Mucosa of descending colon (tissue), 3 donors: Measurements from ENCODE around the gene PPP1R37. TPM values are rescaled to one million over a fixed set of nuclear protein-coding genes. Genes with fewer than 3 reads are reported as not detected.

ENCODE experiments used
- ATAC-seq: fragments of 200-7000 bp; cut with Tn5 transposase; one replicate; pipeline ENCODE4 v1.9.1; 2020; ENCODE audit warnings: mild to moderate bottlenecking, moderate library complexity
- DNase-seq, 3 donors: peaks; one replicate each; pipeline ENCODE4 v3.0.0-alpha.2; 2020
- H3K36me3 ChIP-seq: fragments of 200-600 bp; one replicate; pipeline ENCODE4 v1.8.0; 2021; ENCODE audit warnings: low read depth, mild to moderate bottlenecking
- H3K4me1 ChIP-seq: fragments of 200-600 bp; one replicate; pipeline ENCODE4 v1.8.0; 2021; ENCODE audit warnings: low read depth, mild to moderate bottlenecking
- H3K4me3 ChIP-seq: fragments of 200-600 bp; one replicate; pipeline ENCODE4 v1.8.0; 2021; ENCODE audit warnings: mild to moderate bottlenecking
- H3K9me3 ChIP-seq: fragments of 200-600 bp; one replicate; pipeline ENCODE4 v1.8.0; 2021; ENCODE audit warnings: mild to moderate bottlenecking
- intact Hi-C, 2 donors: fragments of 100-400 bp; cut with DNase I in 1 of 2; cut with micrococcal nuclease in 1 of 2; formaldehyde crosslinking; loops; one replicate each; pipeline versions ENCODE4 v1.11.0 to v1.11.1; 2022; cut with DNase I, micrococcal nuclease
- total RNA-seq, 3 donors: library from RNA; stranded (reverse); fragmentation: NEBNext Ultra II Directional in 2 of 3; extraction: Animal tissue kit (Norgen Biotek cat#: 25700) in 2 of 3; gene quantifications; one replicate each; pipeline versions ENCODE4 v1.2.1 to v1.2.4, GENCODE V29; 2021 to 2023
- TF ChIP-seq, protein P1 (sequence below): fragments of 200-600 bp; IDR thresholded peaks from one replicate; pipeline ENCODE4 v1.8.0; 2022; ENCODE audit warnings: antibody characterized with exemption, mild to moderate bottlenecking
- donor health status: DM: no; HTN: no; CAD: no; lungs with moderate emphysema.
- donor health status: DM: no; HTN: no; CAD: no.
- donor health status: DM: no; HTN: yes; CAD: no.

The PPP1R37 gene
- total RNA-seq, 3 donors from 2014 or later: 27.2 to 33.6 (median 31.7) TPM

DNA sequence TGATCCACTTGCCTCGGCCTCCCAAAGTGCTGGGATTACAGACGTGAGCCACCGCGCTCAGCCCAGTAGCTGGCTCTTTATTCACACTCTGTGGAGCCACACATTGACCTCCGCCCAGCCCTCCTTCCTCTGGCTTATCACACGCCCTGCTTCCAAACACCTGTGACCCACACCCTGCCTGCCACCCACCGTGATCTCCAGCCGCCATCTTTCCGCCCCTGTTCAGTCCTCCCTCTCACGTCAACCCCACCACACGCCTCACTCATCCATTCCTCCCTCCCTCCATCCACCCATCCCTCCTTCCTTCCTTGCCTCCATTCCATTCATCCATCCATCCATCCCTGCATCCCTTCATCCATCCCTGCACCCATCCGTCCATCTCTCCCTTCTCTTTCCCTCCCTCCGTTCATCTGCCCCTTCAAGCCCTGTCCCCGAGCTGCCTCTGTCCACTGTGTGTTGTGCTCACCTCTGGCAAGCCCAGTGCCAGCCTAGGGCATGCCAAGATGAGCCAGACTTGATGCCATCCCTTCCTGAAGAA is 34.3 kb upstream of the PPP1R37 start:
- Histone ChIP-seq H3K9me3 (no peaks in the 10 kb centered on the region), H3K4me1 (no peaks in the 10 kb centered on the region), H3K4me3 (no peak overlapping the region), H3K36me3 (peaks cover 22% of the 10 kb centered on the region)
- TF ChIP-seq, protein P1, sequence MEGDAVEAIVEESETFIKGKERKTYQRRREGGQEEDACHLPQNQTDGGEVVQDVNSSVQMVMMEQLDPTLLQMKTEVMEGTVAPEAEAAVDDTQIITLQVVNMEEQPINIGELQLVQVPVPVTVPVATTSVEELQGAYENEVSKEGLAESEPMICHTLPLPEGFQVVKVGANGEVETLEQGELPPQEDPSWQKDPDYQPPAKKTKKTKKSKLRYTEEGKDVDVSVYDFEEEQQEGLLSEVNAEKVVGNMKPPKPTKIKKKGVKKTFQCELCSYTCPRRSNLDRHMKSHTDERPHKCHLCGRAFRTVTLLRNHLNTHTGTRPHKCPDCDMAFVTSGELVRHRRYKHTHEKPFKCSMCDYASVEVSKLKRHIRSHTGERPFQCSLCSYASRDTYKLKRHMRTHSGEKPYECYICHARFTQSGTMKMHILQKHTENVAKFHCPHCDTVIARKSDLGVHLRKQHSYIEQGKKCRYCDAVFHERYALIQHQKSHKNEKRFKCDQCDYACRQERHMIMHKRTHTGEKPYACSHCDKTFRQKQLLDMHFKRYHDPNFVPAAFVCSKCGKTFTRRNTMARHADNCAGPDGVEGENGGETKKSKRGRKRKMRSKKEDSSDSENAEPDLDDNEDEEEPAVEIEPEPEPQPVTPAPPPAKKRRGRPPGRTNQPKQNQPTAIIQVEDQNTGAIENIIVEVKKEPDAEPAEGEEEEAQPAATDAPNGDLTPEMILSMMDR: no peak
- ATAC-seq: no peak
- intact Hi-C loops: no loop called here
- no peak for DNase-seq

GRCh38 chr19:45059258-45059965 is 33.6 kb upstream of the PPP1R37 start:
- no peaks in the 10 kb centered on the region for H3K4me1 ChIP-seq
- H3K4me3 ChIP-seq: no peak overlapping the region
- peak; percentile 93 for ATAC-seq
- H3K9me3 ChIP-seq: no peaks in the 10 kb centered on the region
- intact Hi-C loops: no loop called here
- peaks cover 25% of the 10 kb centered on the region for H3K36me3 ChIP-seq
- TF ChIP-seq, protein P1: peak; percentile 79
- peak in 2 of 3 donors; percentile 84 to 94 for DNase-seq

DNA sequence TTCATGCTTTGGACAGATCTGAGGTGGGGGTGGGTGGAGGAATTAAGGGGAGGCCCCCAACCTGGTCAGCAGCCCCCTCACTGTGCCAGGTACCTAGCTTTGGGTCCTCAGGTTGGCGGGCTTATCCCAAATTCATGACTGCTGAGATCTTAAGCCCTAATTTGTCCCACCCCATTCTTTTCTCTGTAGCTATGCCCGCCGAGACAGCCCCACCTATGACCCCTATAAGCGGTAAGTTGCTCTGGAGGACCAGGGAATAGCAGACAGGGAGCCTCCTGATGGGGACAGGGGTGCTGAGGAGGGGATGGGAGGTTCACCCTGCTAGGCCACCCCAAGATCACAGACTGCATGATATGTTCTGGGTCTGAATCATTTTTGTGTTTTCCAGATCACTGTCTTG is 31.0 kb upstream of the PPP1R37 start:
- Histone ChIP-seq H3K36me3 (peaks cover 23% of the 10 kb centered on the region), H3K4me1 (no peaks in the 10 kb centered on the region), H3K9me3 (no peaks in the 10 kb centered on the region), H3K4me3 (no peak overlapping the region)
- no peak for ATAC-seq
- TF ChIP-seq, protein P1: no peak
- intact Hi-C loops: no loop called here
- DNase-seq: no peak

DNA sequence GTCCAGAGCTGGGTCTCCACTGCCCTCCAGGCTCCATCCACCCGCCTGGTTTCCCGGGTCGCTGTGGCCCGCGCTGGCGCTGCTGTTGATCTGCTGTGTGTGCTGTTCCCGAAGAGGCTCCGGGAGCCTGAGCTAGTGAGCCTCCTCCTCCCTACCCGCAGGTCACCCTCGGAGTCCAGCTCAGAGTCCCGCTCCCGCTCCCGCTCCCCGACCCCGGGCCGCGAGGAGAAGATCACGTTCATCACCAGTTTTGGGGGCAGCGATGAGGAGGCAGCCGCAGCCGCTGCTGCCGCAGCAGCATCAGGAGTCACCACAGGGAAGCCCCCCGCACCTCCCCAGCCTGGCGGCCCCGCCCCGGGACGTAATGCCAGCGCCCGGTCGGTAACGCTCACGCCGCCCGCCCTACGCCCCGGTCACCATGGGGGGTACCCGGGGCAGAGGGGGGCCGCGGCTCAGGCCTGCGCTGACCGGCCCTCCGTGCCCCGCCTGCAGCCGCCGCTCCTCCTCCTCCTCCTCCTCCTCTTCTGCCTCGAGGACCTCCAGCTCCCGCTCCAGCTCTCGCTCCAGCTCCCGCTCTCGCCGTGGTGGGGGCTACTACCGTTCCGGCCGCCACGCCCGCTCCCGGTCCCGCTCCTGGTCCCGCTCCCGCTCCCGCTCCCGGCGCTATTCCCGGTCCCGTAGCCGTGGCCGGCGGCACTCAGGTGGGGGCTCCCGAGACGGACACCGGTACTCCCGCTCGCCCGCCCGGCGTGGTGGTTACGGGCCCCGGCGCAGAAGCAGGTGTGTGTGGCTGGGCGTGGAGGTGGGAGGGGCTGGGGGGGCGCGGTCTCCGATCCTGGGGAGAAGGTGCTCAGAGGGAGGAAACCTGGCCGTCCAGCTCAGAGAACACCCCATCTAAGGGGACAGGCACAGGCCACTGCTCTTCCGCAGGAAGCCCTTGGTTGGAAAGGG is 28.9 kb upstream of the PPP1R37 start:
- ATAC-seq: no peak
- H3K9me3 ChIP-seq: no peaks in the 10 kb centered on the region
- intact Hi-C loops: no loop called here
- no peak for DNase-seq
- no peaks in the 10 kb centered on the region for H3K4me1 ChIP-seq
- TF ChIP-seq, protein P1: no peak
- H3K36me3 ChIP-seq: peaks cover 17% of the 10 kb centered on the region
- H3K4me3 ChIP-seq: no peak overlapping the region

DNA sequence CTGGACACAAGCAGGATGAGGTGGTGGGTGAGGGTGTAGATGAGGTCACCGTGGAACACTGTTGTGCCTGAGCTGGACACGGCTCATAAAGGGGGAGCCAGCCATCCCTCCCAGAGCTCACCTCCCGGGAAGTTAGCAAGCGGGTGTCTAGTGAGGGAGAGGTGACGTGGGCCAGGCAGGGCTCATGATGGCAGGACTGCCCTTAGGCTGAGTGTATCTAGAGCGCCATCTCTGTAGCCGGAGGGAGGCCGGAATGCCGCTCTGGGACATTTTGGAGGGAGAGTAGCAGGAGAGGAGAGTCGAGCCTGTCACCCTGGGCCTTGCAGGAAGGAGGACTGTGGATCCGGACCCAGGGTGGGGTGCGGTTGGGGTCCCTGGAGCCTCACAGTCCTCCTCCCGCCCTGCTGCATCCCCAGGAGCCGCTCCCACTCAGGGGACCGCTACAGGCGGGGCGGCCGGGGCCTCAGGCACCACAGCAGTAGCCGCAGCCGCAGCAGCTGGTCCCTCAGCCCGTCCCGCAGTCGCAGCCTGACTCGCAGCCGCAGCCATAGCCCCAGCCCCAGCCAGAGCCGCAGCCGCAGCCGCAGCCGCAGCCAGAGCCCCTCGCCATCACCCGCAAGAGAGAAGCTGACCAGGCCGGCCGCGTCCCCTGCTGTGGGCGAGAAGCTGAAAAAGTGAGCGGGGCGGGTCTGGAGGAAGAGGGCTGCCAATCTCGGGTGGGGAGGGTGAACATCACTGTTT is 25.9 kb upstream of the PPP1R37 start:
- H3K4me3 ChIP-seq: no peak overlapping the region
- intact Hi-C loops: no loop called here
- DNase-seq: peak in 1 of 3 donors; percentile 43
- H3K36me3 ChIP-seq: peaks cover 16% of the 10 kb centered on the region
- TF ChIP-seq, protein P1: no peak
- H3K9me3 ChIP-seq: no peaks in the 10 kb centered on the region
- H3K4me1 ChIP-seq: no peaks in the 10 kb centered on the region
- no peak for ATAC-seq
